ENCODE results near the gene KIAA0040.

Gene KIAA0040

GRCh38 chr1:175218786-175219434 lies 26.3 kb upstream of the KIAA0040 start:
- TF ChIP-seq CTCF (IDR thresholded peaks at IDR 0.05), result no peak
- H3K27ac ChIP-seq, result no peak overlapping the region
- DNase-seq, result no peak
- intact Hi-C loops (cut with DNase I; ENCODE audit: low total_unique reads), result no loop called here
- H3K4me3 ChIP-seq, result no peak overlapping the region
- H3K4me1 ChIP-seq, result peaks cover 0 to 9% (median 0%) of the 10 kb centered on the region in 4 donors
- no peaks in the 10 kb centered on the region for H3K9me3 ChIP-seq
- no peaks in the 10 kb centered on the region for H3K36me3 ChIP-seq
- H3K27me3 ChIP-seq, result no peaks in the 10 kb centered on the region

DNA sequence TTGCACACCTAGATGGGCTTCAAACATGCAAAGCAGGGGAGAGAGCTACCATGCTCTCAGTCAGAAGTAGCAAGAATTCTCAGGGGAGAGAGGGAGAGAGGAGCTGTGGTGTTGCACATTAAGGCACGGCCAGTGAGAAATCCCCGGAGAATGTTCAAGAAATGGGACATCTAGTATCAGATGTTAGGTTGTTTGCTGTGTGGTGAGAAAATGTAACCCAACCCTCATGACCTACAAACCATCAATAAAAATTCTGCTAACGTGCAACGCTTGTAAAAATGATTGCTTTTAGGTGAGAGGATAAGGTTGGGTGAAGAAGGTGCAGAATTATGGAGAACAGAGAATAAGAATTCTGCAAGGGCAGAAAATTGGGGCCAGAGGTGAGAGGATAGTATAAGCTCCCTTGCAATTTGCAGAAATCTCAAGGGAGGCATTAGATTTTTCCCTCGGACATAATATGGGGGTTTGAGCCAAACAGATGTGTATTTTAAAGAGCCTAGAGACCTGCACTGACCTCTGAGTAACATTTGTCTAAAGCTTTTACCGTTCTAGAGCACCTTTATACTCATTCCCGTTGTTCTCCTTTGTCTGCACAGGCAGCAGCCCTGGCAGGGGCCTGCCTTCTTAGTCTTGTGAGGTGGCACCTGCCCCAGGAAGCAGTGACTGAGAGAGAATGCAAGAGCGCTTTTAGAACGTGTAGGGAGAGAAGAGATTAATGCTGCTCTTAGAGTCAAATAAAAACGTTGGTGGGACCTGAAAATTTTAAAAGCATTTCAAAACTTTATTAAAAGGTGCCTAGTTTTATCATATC lies 25.4 kb upstream of the KIAA0040 start:
- intact Hi-C loops (cut with DNase I; ENCODE audit: low total_unique reads), result no loop called here
- Histone ChIP-seq H3K9me3 (no peaks in the 10 kb centered on the region), H3K4me3 (no peak overlapping the region), H3K36me3 (no peaks in the 10 kb centered on the region), H3K4me1 (peaks cover 0 to 9% (median 0%) of the 10 kb centered on the region in 4 donors), H3K27me3 (no peaks in the 10 kb centered on the region), H3K27ac (no peak overlapping the region)
- no peak for TF ChIP-seq CTCF (IDR thresholded peaks at IDR 0.05)
- no peak for DNase-seq

GRCh38 chr1:175216444-175216843 lies 23.9 kb upstream of the KIAA0040 start:
- Histone ChIP-seq H3K4me3 (no peak overlapping the region), H3K36me3 (no peaks in the 10 kb centered on the region), H3K9me3 (no peaks in the 10 kb centered on the region), H3K4me1 (peaks cover 0 to 2% (median 0%) of the 10 kb centered on the region in 4 donors), H3K27me3 (no peaks in the 10 kb centered on the region), H3K27ac (no peak overlapping the region)
- intact Hi-C loops (cut with DNase I; ENCODE audit: low total_unique reads), result no loop called here
- DNase-seq, result no peak
- no peak for TF ChIP-seq CTCF (IDR thresholded peaks at IDR 0.05)

- no peak for DNase-seq
- no peaks in the 10 kb centered on the region for H3K4me1 ChIP-seq
- H3K9me3 ChIP-seq, result no peaks in the 10 kb centered on the region
- TF ChIP-seq CTCF (IDR thresholded peaks at IDR 0.05), result no peak
- no peaks in the 10 kb centered on the region for H3K36me3 ChIP-seq
- H3K27me3 ChIP-seq, result no peaks in the 10 kb centered on the region
- H3K4me3 ChIP-seq, result no peak overlapping the region
- no peak overlapping the region for H3K27ac ChIP-seq
- intact Hi-C loops (cut with DNase I; ENCODE audit: low total_unique reads), result no loop called here
These were observed 19.1 kb upstream of the KIAA0040 start for GRCh38 chr1:175211656-175212055.

DNA sequence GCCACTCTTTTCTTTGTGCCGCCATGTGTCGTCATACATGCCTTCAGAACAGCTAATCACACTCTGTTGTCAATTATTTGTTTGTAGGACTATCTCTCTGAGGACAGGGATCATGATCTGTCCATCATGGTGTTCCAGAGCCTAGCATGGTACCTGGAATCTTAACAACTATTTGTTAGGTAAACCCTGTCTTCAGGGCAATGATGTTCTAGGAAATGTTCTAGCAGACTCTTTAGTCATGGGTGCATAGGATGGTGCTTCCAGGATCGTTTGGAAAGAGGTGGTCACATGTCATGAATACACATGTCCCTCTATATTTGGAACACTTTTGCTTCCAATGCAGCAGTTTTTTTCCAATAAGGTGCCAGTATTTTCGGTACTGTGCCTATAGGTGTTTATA lies 18.2 kb upstream of the KIAA0040 start:
- DNase-seq, result no peak
- no peak for TF ChIP-seq CTCF (IDR thresholded peaks at IDR 0.05)
- Histone ChIP-seq H3K36me3 (no peaks in the 10 kb centered on the region), H3K27me3 (no peaks in the 10 kb centered on the region), H3K27ac (no peak overlapping the region), H3K4me1 (no peaks in the 10 kb centered on the region), H3K4me3 (no peak overlapping the region), H3K9me3 (no peaks in the 10 kb centered on the region)
- intact Hi-C loops (cut with DNase I; ENCODE audit: low total_unique reads), result no loop called here

Measured in tibial artery (tissue), 4 donors.